GM19035 (cell line): ENCODE measurements around the gene ABTB2.

Source experiments
- ATAC-seq: cut with Tn5 transposase; IDR thresholded peaks from one replicate; pipeline ENCODE4 v1.9.1; 2021; ENCODE audit not compliant: unreplicated experiment

Gene ABTB2

GRCh38 chr11:34132261-34132965 lies 225.4 kb downstream of the ABTB2 start:
- ATAC-seq: no peak

DNA sequence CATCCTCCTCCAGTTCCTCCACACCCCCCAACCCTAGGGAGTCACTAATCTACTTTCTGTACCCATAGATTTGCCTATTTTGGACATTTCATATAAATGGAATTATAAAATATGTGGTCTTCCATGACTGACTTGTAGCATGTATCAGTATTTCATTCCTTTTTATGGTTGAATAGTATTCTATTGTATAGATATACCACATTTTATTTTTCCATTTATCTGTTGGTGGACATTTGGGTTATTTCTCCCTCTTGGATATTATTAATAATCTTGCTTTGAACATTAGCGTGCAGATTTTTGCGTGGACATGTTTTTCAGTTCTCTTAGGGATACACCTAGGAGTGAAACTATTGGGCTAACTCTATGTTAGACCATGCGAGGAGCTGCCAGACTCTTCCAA lies 229.0 kb downstream of the ABTB2 start:
- ATAC-seq: no peak

DNA sequence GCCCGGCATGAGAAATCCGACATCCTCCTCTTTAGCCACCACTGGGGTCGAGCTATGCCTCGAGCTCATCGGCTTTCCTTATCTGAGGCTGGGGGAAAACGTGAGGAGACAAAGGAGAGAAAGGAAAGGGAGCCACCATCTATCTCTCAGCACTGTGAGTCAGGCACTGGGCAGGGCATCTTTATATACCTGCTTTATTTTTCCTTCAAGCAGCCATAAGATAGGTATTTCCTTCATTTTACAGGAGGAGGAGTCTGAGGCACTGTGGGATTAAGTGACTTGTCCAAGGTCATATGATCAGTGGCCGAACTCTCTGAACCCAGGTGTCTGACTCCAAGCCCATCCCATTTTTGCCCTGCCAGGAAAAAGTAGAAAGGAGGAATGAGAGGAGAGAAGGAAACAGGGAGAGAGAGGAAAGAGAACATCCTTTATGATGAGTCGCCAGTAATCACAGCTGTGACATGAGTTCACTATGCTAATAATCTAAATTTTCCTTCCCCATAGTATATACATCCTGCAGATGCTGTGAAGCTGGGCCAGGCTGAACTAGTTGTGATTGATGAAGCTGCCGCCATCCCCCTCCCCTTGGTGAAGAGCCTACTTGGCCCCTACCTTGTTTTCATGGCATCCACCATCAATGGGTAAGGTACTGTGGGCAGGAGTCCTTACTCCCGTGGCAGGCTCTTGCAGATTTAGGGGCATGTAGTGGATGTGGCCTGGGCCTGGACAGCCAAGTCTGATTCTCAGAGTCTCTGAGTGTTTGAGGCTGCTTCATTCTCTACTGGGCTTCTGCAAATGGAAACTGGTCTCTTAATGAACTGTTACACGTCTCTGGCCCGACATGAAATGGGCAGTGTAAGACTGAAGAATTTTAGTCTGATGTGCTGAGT lies 230.6 kb downstream of the ABTB2 start:
- ATAC-seq: no peak

GRCh38 chr11:34124885-34125668 lies 232.7 kb downstream of the ABTB2 start:
- no peak for ATAC-seq

DNA sequence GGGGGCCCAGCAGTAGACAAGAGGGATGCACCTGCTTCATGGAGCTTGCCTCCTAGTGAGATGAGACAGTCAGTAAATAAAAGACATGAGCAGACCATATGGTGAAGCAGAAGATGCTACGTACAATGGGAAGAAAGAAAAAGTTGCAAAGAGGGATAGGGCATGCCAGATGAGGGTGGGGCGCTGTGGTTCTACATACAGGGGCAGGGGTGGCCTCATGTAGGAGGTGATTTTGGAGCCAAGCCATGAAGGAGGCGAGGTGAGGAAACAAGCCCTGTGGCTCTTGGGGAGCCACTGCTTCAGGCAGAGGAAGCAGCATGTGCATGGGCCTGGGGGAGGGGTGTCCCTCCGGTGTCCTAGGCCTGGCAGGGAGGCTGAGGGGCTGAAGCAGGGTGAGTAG lies 237.2 kb downstream of the ABTB2 start:
- no peak for ATAC-seq

GRCh38 chr11:34114471-34114870 lies 243.3 kb downstream of the ABTB2 start:
- ATAC-seq: no peak

- ATAC-seq: no peak
These were observed 243.8 kb downstream of the ABTB2 start for GRCh38 chr11:34114014-34114413.

GRCh38 chr11:34111722-34112270 lies 246.0 kb downstream of the ABTB2 start:
- no peak for ATAC-seq

GRCh38 chr11:34105957-34106504 lies 251.8 kb downstream of the ABTB2 start:
- no peak for ATAC-seq

DNA sequence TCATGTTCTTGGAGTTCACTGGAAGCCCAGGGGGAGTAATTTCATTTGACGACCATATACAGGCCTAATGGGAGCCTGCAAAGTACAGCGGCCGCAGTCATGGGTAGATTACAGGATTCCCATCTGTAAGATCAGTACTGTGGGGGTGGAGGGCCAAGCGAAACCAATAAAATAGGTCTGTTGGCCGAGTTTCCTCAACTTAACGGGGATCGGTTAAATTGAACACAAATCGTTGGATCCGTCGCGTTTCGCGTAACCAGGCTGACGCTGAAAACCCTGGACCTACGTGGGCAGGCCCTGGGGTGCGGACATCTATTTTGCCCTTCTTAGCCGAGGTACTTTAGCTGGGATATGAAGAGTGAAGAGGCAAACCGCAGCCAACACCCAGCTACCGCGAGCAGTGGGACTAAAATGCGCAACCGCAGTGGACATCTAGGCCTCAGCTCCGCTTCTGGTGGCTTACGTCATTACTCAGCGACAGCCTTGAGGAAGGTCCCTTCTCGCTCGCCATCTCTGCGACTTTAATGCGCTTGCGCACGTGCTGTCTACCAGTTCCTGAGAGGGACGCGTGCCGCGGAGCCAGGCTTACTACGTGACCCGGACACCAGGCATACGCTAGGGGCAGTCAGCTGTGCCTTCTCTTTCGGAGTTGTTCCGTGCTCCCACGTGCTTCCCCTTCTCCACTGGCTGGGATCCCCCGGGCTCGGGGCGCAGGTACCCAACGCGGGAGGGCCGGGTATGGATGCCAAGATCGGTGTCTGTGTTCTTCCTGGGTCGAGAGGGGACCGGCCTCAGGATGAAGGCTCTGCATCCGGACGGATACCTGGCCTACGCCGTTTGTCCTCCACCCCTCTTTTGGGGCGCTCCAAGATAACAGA lies 252.5 kb downstream of the ABTB2 start, which contains the start of gene NAT10:
TSS of gene NAT10 (plus strand) at position 551 of the 878 bp plus-strand sequence. CDS start 2,597 bp downstream, outside the sequence.
- peak; percentile 94 for ATAC-seq

DNA sequence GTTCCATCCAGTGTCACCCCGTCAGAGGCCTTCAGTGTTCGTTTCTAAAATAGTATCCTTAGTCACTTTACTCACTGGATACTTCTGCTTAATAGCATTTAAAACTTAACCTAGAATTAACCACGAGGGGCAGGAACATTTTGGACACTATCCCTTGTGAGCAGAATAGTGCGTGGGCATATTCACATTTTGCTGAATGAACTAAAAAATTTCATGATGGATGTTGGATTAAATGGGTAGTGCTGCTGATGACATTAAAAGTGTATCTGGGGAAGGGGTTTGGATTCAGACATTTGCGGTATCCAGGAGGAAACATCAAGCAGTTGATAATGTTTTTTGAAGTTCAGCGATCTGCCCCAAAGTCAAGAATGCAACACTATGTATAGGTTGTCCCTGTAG lies 253.1 kb downstream of the ABTB2 start:
- ATAC-seq: no peak
